NCI-H510A treated with DMSO at 0.1 percent for 48 hours (cell line): ENCODE measurements around the gene CDK14.

Experiments used
- DNase-seq: peaks from one replicate; lab custom pipeline; 2025; lab: John Stamatoyannopoulos, UW

CDK14 gene

GRCh38 chr7:91093181-91093580 is 497.1 kb downstream of the CDK14 start:
- DNase-seq = no peak

- DNase-seq = no peak
Measured at GRCh38 chr7:91098566-91098965, 502.4 kb downstream of the CDK14 start.

- DNase-seq = no peak
Measured at GRCh38 chr7:91103363-91103762, 507.2 kb downstream of the CDK14 start.

- DNase-seq = no peak
Measured at GRCh38 chr7:91107460-91107859, 511.3 kb downstream of the CDK14 start.

DNA sequence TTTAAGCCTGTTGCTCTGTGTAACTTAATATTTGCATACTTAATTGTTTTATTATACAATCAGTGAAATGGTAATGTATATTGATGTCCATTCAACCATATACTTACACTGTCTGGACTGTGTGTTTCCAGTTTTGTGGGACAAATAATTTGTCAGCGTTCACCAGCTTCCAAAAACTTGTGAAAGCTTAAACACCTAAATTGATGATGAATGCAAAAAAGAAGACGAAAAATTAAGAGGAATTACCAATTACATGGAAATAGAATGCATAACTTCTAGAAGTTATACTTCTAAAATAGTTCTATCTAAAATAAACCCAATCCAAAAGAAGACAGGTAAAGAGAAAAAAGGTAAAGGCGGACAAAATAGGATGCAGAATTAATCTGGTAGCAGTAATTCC is 513.1 kb downstream of the CDK14 start:
- DNase-seq = no peak

DNA sequence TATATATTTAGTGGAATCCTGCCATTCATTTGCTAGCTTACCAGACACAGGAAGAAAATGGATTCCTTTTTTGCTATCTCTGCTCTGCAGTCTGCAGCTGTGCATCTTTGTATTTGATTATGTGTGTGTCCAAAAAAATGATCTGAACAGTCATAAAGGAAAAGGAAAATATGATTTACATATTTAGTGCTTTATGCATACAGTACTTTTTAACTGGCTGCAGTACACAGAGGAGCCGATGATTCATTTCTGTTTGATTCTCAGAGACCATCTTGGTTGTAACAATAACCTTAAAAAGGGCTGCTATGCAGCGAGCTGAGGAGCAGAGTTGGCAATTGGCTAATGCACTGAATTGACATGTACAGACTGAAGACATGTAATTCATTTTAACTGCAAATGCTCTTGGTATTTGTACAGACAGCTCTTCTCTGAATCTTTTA is 516.8 kb downstream of the CDK14 start:
- no peak for DNase-seq

- no peak for DNase-seq
Measured at GRCh38 chr7:91114232-91114631, 518.1 kb downstream of the CDK14 start.

DNA sequence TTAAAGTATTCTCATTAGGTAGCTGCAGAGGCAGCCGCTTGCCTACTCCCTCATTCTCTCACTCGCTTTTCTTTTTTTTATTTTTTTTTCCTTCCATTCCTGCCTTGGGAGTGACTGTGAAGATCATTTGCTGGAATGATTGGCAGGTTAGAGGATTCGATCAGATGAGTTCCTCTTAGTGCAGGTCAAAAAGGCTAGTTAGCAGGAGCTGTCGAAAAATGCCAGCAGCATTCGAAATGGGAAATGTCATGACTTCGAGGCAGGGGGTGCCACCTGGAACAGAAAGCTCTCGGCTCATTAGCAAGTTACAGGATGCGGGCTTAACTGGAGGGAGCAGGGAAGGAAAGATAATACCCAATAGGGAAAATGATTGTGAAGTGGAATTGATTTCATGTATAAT is 530.6 kb downstream of the CDK14 start:
- DNase-seq = no peak

GRCh38 chr7:91127325-91127724 is 531.2 kb downstream of the CDK14 start:
- DNase-seq = no peak

DNA sequence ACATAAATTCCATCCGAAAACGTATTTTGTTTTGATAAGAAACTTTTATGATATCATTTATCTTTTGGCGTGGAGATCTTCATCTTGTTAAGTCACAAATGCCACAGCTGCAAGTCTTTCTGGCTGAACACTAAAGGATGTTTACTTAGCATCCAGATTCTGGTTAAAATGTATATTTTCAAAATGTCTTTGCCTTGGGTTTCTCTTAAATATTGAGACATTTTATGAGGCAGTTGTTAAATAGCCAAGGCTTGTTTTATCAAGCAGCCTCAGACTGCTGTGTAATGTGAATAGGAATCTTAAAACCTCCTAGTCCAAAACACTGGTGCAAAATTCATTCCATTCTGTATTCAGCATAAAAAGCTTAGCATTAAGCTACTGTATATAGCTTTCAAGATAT is 531.8 kb downstream of the CDK14 start:
- no peak for DNase-seq

- DNase-seq = no peak
Measured at GRCh38 chr7:91128683-91129348, 532.7 kb downstream of the CDK14 start.

DNA sequence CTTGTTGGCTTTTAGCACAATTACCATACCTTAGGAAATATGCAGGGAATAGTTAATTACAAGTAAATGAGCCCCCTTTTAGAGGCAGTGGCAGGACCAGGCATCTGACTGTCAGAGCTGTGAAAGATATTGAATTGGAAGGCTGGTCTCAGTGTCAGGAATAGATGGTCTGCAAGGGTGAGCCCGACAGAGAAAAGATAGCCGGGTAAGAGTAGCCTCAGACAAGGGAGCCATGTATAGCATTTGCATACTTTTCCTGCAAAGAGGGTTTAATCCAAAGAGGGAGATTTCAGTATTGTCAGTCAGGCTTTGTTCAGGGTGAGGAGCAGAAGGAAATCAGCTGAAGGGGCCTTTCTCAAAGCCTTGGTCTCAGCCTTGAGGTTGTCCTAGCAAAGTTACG is 539.2 kb downstream of the CDK14 start:
- DNase-seq = no peak

- DNase-seq = no peak
Measured at GRCh38 chr7:91135703-91136430, 539.7 kb downstream of the CDK14 start.

- no peak for DNase-seq
Measured at GRCh38 chr7:91137153-91137787, 541.1 kb downstream of the CDK14 start.

DNA sequence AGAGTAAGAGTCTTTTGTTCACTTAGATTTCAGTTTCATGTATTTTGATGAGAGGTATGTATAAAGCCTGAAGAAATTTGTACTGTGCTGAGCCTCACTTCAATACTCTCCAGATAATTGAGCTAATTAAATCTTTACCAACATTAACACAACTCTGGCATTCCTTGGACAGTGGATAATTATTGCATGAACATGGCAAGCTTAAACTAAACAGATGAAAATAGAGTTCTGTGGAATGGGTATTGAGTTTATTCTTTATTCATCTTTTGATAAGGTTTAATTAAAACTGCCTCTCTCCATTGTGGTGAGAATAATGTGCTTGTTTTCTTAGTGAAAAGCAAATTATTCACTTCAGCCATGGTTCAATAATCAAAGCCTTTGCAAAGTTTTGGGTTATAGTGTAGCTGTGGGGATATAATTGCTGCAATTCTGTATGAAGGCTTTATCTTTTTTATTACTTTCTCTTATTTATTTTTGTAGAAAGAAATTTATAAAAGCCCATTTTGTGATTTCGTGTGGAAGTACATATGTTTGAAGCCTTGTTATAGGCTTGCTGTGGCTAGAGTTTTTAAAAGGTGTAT is 541.8 kb downstream of the CDK14 start:
- DNase-seq = no peak

DNA sequence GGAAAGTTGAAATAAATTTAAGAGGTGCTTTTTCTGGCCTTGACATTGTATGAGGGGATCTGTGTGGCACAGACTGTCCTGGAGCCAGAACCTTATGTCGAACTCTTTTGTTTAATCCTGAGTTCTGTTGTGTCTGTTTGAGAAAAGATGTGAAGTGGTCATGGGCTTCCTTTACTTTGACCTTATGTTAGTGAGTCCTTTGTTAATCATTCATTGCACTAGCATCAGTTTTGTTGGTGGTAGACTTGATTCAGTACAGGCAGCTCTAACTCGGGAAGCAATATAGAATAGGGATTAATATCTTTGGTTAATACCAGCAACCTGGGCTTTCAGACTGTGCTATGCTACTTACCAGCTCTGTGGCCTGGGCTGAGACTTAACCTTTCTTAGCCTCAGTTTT is 544.2 kb downstream of the CDK14 start:
- DNase-seq = no peak

DNA sequence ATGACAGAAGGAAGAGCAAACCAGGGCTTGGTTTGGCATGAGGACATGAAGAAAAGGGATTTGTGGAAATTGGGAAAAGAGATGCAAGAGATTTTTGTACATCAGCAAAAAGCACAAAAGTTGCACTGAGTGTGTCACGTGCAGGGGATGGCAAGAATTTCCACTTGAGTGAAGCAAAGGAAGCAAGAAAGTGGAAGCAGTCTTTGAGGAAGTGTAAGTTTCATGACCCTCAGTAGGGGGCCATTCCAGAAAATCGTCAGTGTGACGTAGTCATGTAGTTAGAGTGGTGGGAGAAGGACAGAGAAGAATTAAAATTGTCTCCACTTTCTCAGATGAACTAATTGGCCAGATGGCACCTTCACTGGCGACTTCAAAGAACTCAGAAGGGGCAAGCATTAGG is 544.9 kb downstream of the CDK14 start:
- DNase-seq = no peak

GRCh38 chr7:91142743-91143142 is 546.6 kb downstream of the CDK14 start:
- no peak for DNase-seq

DNA sequence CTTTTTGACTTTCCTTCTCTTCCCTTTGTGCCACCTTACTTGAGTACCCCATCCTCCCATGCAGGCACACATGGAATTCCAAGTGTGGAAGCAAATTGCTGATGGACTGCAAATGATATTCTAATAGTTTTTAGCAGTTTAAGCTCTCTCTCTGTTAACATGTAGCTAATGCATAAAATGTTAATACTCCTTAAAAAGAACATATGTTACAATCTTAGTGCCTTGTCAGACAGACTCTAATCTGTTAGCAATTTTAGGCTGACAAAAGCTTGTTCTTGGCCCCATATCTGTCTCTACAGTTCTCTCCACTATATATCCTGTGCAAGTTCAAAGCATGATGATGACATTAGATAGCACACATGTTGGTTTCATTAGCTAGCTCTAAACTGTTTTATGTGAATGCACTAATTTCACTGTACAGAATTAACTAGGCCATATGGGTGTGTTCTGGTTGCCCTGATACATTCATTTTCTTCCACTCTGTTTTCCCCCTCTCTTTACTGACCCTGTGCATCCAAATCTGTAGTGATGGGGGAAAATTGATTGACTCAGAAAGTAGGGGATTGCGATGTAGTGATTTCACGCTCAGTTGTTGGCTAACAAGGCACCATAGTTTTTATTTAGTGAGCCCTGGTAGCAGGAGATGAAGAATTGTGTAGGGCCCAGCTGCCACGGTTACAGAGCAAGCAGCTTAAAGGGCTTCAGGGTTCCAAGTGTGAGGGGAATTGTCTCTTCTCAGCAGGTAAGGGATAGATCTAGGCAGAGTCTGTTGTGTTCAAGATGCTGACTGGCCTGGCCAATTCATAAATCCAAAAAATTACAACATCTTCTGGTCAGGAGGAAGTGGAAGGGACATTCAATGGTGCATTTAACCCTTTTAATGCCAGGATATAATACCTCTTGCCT is 553.5 kb downstream of the CDK14 start:
- no peak for DNase-seq

DNA sequence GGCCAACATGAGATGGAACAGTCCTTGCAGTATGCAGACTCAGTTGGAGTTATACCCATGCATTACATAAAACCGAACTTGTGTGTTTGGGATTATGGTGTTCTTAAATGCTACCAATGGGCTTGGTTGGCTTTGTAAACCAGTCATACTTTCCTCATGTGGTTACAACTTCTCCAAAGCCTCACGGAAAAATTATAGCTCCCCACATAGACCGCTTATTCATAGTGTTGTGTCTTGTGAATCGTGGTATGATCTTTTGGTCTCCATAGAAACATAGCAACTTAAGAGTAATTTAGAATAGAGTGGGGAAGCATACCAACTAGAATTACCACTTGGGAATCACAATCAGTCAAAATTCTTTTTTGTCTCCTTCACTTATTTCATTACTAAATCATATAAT is 555.8 kb downstream of the CDK14 start:
- no peak for DNase-seq

DNA sequence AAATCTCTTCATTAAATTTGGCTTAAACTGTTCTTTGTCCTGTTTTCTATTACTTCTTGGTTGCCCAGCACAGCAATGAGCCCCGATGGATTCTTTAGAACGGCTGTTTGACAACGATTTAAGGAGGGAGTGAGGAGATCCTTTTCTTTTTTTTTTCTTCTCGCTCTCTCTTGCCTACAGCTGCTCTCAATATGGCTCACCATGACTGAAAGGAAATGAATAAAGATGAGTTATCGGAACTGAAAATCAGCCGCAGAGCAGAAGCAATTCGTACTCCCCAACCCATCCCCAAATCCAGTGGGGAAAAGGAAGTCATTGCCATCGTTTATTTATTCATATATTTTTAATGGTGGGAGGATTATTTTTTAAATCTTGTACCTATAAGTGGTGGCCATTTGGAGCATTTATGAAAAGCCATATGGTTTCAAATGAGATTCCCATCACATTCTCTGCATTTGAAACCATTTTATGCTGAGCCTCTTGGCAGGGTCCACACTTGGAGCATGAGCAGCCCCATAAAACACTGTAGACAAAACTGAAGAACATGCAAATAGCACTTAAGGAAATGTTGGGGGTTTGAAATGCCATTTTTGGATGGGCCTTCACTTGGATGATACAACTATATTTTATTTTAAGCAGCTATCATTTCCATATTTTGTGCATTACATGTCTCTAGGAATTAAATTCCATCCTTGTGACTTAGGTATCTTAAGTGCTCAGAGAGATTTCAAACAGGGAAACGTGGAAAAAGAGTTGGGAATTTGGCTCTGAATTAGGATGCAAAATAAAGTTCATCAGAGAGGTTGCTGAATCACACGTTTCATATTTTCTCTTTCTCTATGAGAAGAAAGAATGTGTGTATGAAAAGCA is 560.4 kb downstream of the CDK14 start:
- no peak for DNase-seq
